CD4-positive, alpha-beta T cell treated with Interferon alpha-2 for 1 hour (primary cell): Measurements from ENCODE around the gene ACVR1B.
A peak's percentile ranks its signal among the peaks of the same experiment; 100 is the strongest.

Experiments used
- DNase-seq, 2 donors: peaks; one replicate each; pipeline ENCODE4 v3.0.0-alpha.2; 2020 to 2022

The ACVR1B gene

GRCh38 chr12:51944608-51945233 lies 6.8 kb upstream of the ACVR1B start:
- no peak for DNase-seq

- no peak for DNase-seq
These were observed 4.1 kb upstream of the ACVR1B start for GRCh38 chr12:51947246-51947996.

GRCh38 chr12:51948066-51948465 lies 3.4 kb upstream of the ACVR1B start:
- DNase-seq: no peak

- no peak for DNase-seq
These were observed 2.0 kb upstream of the ACVR1B start for GRCh38 chr12:51949342-51950030.

GRCh38 chr12:51950682-51951198 lies 759 bp upstream of the ACVR1B start:
- no peak for DNase-seq

GRCh38 chr12:51951843-51952722 lies 584 bp downstream of the ACVR1B start:
- peak in 1 of 2 donors; percentile 23 for DNase-seq

- no peak for DNase-seq
These were observed 1.6 kb downstream of the ACVR1B start for GRCh38 chr12:51953089-51953488.

- no peak for DNase-seq
These were observed 2.4 kb downstream of the ACVR1B start for GRCh38 chr12:51953864-51954263.

GRCh38 chr12:51954561-51955361 lies 3.3 kb downstream of the ACVR1B start:
- no peak for DNase-seq

GRCh38 chr12:51955702-51956101 lies 4.2 kb downstream of the ACVR1B start:
- DNase-seq: no peak

GRCh38 chr12:51958542-51958941 lies 7.0 kb downstream of the ACVR1B start:
- DNase-seq: no peak

- no peak for DNase-seq
These were observed 7.7 kb downstream of the ACVR1B start for GRCh38 chr12:51959211-51959610.

- DNase-seq: no peak
These were observed 8.4 kb downstream of the ACVR1B start for GRCh38 chr12:51959921-51960320.

GRCh38 chr12:51960488-51960887 lies 9.0 kb downstream of the ACVR1B start:
- no peak for DNase-seq

- DNase-seq: no peak
These were observed 9.4 kb downstream of the ACVR1B start for GRCh38 chr12:51960890-51961289.

GRCh38 chr12:51961834-51962233 lies 10.3 kb downstream of the ACVR1B start:
- no peak for DNase-seq

GRCh38 chr12:51962737-51963136 lies 11.2 kb downstream of the ACVR1B start:
- DNase-seq: no peak

- DNase-seq: no peak
These were observed 12.0 kb downstream of the ACVR1B start for GRCh38 chr12:51963477-51963876.

- no peak for DNase-seq
These were observed 18.1 kb downstream of the ACVR1B start for GRCh38 chr12:51969643-51970042.

GRCh38 chr12:51970904-51971646 lies 19.6 kb downstream of the ACVR1B start:
- DNase-seq: peak; percentile 22 to 54
